ENCODE results near the gene TYROBP. TPM values are rescaled to one million over a fixed set of nuclear protein-coding genes. Genes with fewer than 3 reads are reported as not detected.

Gene TYROBP
- total RNA-seq, 1 experiment from 2014 or later, result not detected

DNA sequence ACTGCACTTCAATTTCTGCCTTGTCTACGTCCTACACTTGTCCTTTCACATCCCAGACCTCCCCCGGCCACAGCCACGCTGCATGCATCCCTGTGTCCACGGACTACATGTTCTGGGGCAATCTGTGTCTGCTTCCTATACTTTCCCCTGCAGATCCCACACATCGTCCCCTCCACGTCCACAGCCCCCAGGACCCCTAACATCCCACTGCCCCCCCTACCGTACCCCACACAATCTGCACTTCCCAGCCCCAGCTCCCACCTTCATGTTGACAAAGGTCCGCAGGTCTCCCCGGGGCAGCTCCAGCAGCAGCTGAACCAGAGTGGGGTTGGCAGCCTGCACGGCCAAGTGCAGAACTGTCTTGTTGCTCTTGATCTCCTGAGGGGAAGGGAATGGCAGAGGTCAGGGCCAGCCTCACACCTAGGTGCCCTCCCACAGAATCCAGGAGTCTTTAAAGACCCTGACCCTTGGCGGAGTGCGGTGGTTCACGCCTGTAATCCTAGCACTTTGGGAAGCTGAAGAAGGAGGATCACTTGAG, 17.9 kb downstream of the TYROBP start:
- Histone ChIP-seq H3K9me3 (ENCODE audit: control insufficient read depth, low read depth, low read length) (no peaks in the 10 kb centered on the region), H3K56ac (ENCODE audit: insufficient read length, low read depth, low read length) (no peak overlapping the region), H2BK15ac (ENCODE audit: low read depth, low read length) (no peak overlapping the region), H3K23ac (ENCODE audit: insufficient read length, low read depth, low read length) (no peak overlapping the region), H4K20me1 (ENCODE audit: control insufficient read depth, insufficient read depth, insufficient read length) (no peaks in the 10 kb centered on the region), H3T11ph (ENCODE audit: low read length) (no peak overlapping the region), H2BK120ac (ENCODE audit: low read depth, low read length, poor library complexity, severe bottlenecking) (no peak overlapping the region), H2BK5ac (ENCODE audit: insufficient read length, low read length) (no peak overlapping the region), H3K18ac (ENCODE audit: insufficient read length, low read depth, low read length) (no peak overlapping the region), H3K79me2 (ENCODE audit: insufficient read depth, low read length) (no peaks in the 10 kb centered on the region), H3K14ac (ENCODE audit: insufficient read depth, low read length) (no peak overlapping the region), H3K27ac (ENCODE audit: insufficient read length, low read depth, low read length) (no peak overlapping the region), H3K9ac (ENCODE audit: extremely low read depth, insufficient read length, low read length) (no peak overlapping the region), H2AFZ (ENCODE audit: low read length) (no peak overlapping the region), H4K91ac (ENCODE audit: insufficient read length, low read depth, low read length) (no peak overlapping the region), H3K4ac (ENCODE audit: low read depth, low read length) (no peak overlapping the region), H4K8ac (replicated peaks; ENCODE audit: insufficient read length, low read depth, low read length) (no peak overlapping the region), H3K4me2 (ENCODE audit: insufficient read depth, insufficient read length, low read length) (no peak overlapping the region), H3K4me1 (ENCODE audit: insufficient read depth, low read length) (no peaks in the 10 kb centered on the region), H2BK20ac (ENCODE audit: low read depth, low read length, poor library complexity, severe bottlenecking) (no peak overlapping the region), H3K23me2 (ENCODE audit: insufficient read length, low read depth, low read length, poor library complexity, severe bottlenecking) (no peaks in the 10 kb centered on the region), H2BK12ac (ENCODE audit: insufficient read length, low read depth, low read length) (no peak overlapping the region), H3K27me3 (ENCODE audit: insufficient read depth, low read length) (no peaks in the 10 kb centered on the region), H2AK5ac (ENCODE audit: insufficient read length, low read length) (no peak overlapping the region), H3K79me1 (ENCODE audit: insufficient read depth, low read depth, low read length, poor library complexity, severe bottlenecking) (no peaks in the 10 kb centered on the region), H4K5ac (ENCODE audit: insufficient read length, low read depth, low read length) (no peak overlapping the region)
- WGBS (ENCODE audit: extremely low coverage, insufficient read length, low lambda C conversion rate), result no CpG with 5 or more reads among the region's 13 CpGs
- no peak for DNase-seq
- no peak overlapping the region for H3K4me3 Mint-ChIP-seq
- no peaks in the 10 kb centered on the region for H3K27me3 Mint-ChIP-seq (ENCODE audit: low read depth)
- H3K4me1 Mint-ChIP-seq, result no peaks in the 10 kb centered on the region
- TF ChIP-seq, protein P1, sequence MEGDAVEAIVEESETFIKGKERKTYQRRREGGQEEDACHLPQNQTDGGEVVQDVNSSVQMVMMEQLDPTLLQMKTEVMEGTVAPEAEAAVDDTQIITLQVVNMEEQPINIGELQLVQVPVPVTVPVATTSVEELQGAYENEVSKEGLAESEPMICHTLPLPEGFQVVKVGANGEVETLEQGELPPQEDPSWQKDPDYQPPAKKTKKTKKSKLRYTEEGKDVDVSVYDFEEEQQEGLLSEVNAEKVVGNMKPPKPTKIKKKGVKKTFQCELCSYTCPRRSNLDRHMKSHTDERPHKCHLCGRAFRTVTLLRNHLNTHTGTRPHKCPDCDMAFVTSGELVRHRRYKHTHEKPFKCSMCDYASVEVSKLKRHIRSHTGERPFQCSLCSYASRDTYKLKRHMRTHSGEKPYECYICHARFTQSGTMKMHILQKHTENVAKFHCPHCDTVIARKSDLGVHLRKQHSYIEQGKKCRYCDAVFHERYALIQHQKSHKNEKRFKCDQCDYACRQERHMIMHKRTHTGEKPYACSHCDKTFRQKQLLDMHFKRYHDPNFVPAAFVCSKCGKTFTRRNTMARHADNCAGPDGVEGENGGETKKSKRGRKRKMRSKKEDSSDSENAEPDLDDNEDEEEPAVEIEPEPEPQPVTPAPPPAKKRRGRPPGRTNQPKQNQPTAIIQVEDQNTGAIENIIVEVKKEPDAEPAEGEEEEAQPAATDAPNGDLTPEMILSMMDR (conservative IDR thresholded peaks at IDR 0.05), result no peak
- no peak overlapping the region; a peak in 1 of 7 replicates for H3K27ac Mint-ChIP-seq
- H3K36me3 Mint-ChIP-seq (ENCODE audit: insufficient read depth in 1 of 3, low read depth in 3 of 3), result peaks cover 36 to 71% (median 66%) of the 10 kb centered on the region in 3 experiments
- H3K9me3 Mint-ChIP-seq, result no peaks in the 10 kb centered on the region
